ENCODE results near the gene TRIM32.

The TRIM32 gene

GRCh38 chr9:116673375-116673774 lies 13.7 kb upstream of the TRIM32 start:
- TF ChIP-seq CTCF (IDR thresholded peaks at IDR 0.05; ENCODE audit: low read depth, low read length): no peak
- H3K4me3 ChIP-seq (ENCODE audit: low read depth, low read length): no peak overlapping the region
- in situ Hi-C loops (cut with HindIII; ENCODE audit: low sequenced_read_pairs): no loop called here
- DNase-seq (ENCODE audit: low read depth, low spot score): no peak

GRCh38 chr9:116674210-116674980 lies 12.7 kb upstream of the TRIM32 start:
- DNase-seq (ENCODE audit: low read depth, low spot score): no peak
- no peak overlapping the region for H3K4me3 ChIP-seq (ENCODE audit: low read depth, low read length)
- no peak for TF ChIP-seq CTCF (IDR thresholded peaks at IDR 0.05; ENCODE audit: low read depth, low read length)
- in situ Hi-C loops (cut with HindIII; ENCODE audit: low sequenced_read_pairs): no loop called here

GRCh38 chr9:116683535-116683934 lies 3.6 kb upstream of the TRIM32 start:
- no peak for DNase-seq (ENCODE audit: low read depth, low spot score)
- in situ Hi-C loops (cut with HindIII; ENCODE audit: low sequenced_read_pairs): no loop called here

GRCh38 chr9:116685166-116685565 lies 1.9 kb upstream of the TRIM32 start:
- in situ Hi-C loops (cut with HindIII; ENCODE audit: low sequenced_read_pairs): no loop called here
- no peak for DNase-seq (ENCODE audit: low read depth, low spot score)
- TF ChIP-seq CTCF (IDR thresholded peaks at IDR 0.05; ENCODE audit: low read depth, low read length): no peak
- H3K4me3 ChIP-seq (ENCODE audit: low read depth, low read length): no peak overlapping the region

More at GRCh38 chr9:116683535-116683934, 3.6 kb upstream of the TRIM32 start:
- no peak for TF ChIP-seq CTCF (IDR thresholded peaks at IDR 0.05; ENCODE audit: low read depth, low read length)
- no peak overlapping the region for H3K4me3 ChIP-seq (ENCODE audit: low read depth, low read length)

GRCh38 chr9:116686135-116686534 lies 970 bp upstream of the TRIM32 start:
- H3K4me3 ChIP-seq (ENCODE audit: low read depth, low read length): no peak overlapping the region
- TF ChIP-seq CTCF (IDR thresholded peaks at IDR 0.05; ENCODE audit: low read depth, low read length): no peak
- DNase-seq (ENCODE audit: low read depth, low spot score): no peak
- in situ Hi-C loops (cut with HindIII; ENCODE audit: low sequenced_read_pairs): no loop called here

GRCh38 chr9:116686693-116687073 lies 422 bp upstream of the TRIM32 start:
- H3K4me3 ChIP-seq (ENCODE audit: low read depth, low read length): peak overlapping the region; percentile 85
- in situ Hi-C loops (cut with HindIII; ENCODE audit: low sequenced_read_pairs): no loop called here
- no peak for TF ChIP-seq CTCF (IDR thresholded peaks at IDR 0.05; ENCODE audit: low read depth, low read length)
- no peak for DNase-seq (ENCODE audit: low read depth, low spot score)
